Measurements from ENCODE around the gene RETREG2.

DNA sequence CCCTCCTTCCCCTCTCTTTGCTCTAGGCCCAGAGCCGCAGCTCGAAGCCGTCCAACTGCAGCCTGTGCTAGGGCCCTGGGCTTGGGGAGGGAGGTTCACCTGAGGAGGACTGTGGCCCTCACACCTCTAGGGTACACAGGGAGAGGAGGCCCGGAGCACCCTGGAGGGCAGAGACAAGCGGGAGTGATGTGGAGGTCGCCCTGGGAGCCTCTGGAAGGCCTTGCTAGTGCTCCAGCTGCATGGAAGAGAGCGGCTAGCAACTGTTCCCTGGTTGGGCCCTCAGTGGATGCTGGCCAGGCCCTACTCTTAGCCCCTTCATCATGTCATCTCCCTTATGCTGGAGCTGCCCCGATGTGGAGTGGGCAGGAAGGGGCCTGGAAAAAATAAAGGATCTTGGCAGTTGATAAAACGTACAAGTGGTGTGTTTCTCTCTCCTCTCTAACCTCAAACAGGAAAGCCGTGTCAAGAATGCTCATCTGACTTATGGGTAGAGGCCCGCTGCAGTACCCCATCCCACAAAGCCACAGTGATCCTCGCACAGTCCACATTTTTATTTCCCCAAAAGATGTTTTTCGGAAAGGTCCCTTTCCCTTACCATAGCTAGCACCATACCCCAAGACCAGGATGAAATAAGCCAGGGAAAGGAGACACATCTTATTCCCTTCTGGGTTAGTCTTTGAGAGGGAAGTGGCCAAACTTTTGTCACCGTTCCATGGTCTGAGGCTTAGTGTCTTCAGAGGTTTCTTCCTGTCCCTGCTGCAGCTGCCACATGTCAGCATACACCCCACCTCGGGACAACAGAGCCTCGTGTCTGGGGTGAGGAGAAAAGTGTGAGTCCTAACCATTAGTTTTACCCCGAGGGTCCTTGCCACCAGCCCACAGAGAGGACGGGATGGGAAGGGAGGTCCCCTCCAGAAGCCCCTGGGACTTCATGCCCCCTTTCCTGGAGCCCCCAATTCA, 31.4 kb downstream of the RETREG2 start:
- TF ChIP-seq, protein P1, sequence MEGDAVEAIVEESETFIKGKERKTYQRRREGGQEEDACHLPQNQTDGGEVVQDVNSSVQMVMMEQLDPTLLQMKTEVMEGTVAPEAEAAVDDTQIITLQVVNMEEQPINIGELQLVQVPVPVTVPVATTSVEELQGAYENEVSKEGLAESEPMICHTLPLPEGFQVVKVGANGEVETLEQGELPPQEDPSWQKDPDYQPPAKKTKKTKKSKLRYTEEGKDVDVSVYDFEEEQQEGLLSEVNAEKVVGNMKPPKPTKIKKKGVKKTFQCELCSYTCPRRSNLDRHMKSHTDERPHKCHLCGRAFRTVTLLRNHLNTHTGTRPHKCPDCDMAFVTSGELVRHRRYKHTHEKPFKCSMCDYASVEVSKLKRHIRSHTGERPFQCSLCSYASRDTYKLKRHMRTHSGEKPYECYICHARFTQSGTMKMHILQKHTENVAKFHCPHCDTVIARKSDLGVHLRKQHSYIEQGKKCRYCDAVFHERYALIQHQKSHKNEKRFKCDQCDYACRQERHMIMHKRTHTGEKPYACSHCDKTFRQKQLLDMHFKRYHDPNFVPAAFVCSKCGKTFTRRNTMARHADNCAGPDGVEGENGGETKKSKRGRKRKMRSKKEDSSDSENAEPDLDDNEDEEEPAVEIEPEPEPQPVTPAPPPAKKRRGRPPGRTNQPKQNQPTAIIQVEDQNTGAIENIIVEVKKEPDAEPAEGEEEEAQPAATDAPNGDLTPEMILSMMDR (conservative IDR thresholded peaks at IDR 0.05; ENCODE audit: low read depth in 2 of 2) = no peak
- TF ChIP-seq POLR2AphosphoS5 (IDR thresholded peaks at IDR 0.05; ENCODE audit: low read depth) = no peak; the same call in 1 of the 2 replicates
- TF ChIP-seq EZH2 (IDR thresholded peaks at IDR 0.05; ENCODE audit: low read depth, unreplicated experiment) = no peak
- TF ChIP-seq CREB1 (CRISPR knock-in tag; IDR thresholded peaks at IDR 0.05; ENCODE audit: low read depth) = no peak
- no peak for TF ChIP-seq ZNF331 (CRISPR knock-in tag; IDR thresholded peaks at IDR 0.05; ENCODE audit: low read depth)
- TF ChIP-seq JUNB (IDR thresholded peaks at IDR 0.05; ENCODE audit: unreplicated experiment) = no peak

All from GM23338 (cell line).